Neural progenitor cell (in vitro differentiated cells): Measurements from ENCODE around the gene ARHGAP45. TPM values are rescaled to one million over a fixed set of nuclear protein-coding genes. Genes with fewer than 3 reads are reported as not detected.

Experiments used
- DNase-seq: peaks from one replicate; pipeline ENCODE4 v3.0.0-alpha.2; 2016; ENCODE audit warnings: low spot score
- H2AFZ ChIP-seq: fragments of 200-600 bp; sonication (generic); replicated peaks from 2 replicates; pipeline ENCODE4 v1.6.1; 2016; ENCODE audit warnings: antibody characterized with exemption
- H3F3A ChIP-seq: fragments of 200-600 bp; sonication (generic); 2 replicates; pipeline ENCODE4 v1.6.1; 2016; ENCODE audit warnings: antibody characterized with exemption, low read depth
- H3K27ac ChIP-seq: fragments of 200-600 bp; sonication (generic); 2 replicates; pipeline ENCODE4 v1.5.1; 2016; ENCODE audit warnings: mild to moderate bottlenecking
- H3K27me3 ChIP-seq: fragments of 200-600 bp; sonication (generic); 2 replicates; pipeline ENCODE4 v1.6.1; 2016; ENCODE audit warnings: mild to moderate bottlenecking, moderate library complexity
- H3K36me3 ChIP-seq: fragments of 200-600 bp; sonication (generic); 2 replicates; pipeline ENCODE4 v1.5.1; 2016
- H3K4me1 ChIP-seq: fragments of 200-600 bp; sonication (generic); 2 replicates; pipeline ENCODE4 v1.6.1; 2016; ENCODE audit warnings: mixed run types
- H3K4me2 ChIP-seq: fragments of 200-600 bp; sonication (generic); 2 replicates; pipeline ENCODE4 v1.6.1; 2016
- H3K4me3 ChIP-seq: fragments of 200-600 bp; sonication (generic); 2 replicates; pipeline ENCODE4 v1.5.1; 2016
- H3K79me2 ChIP-seq: fragments of 200-600 bp; sonication (generic); 2 replicates; pipeline ENCODE4 v1.6.1; 2016; ENCODE audit warnings: low read depth
- H3K9ac ChIP-seq: fragments of 200-600 bp; sonication (generic); 2 replicates; pipeline ENCODE4 v1.6.1; 2016
- H3K9me3 ChIP-seq: fragments of 200-600 bp; sonication (generic); 2 replicates; pipeline ENCODE4 v1.5.1; 2016; ENCODE audit warnings: low read depth
- H4K20me1 ChIP-seq: fragments of 200-600 bp; sonication (generic); 2 replicates; pipeline ENCODE4 v1.6.1; 2016; ENCODE audit warnings: low read depth
- H3K27ac Mint-ChIP-seq: 3 replicates; pipeline ENCODE4 v1.8.0; 2021; ENCODE audit warnings: mixed read lengths
- H3K27me3 Mint-ChIP-seq: 2 replicates; pipeline ENCODE4 v1.8.0; 2022; ENCODE audit warnings: low read depth, mild to moderate bottlenecking, inconsistent platforms, moderate library complexity, mixed read lengths; ENCODE audit not compliant: insufficient read depth
- H3K36me3 Mint-ChIP-seq: 3 replicates; pipeline ENCODE4 v1.8.0; 2021; ENCODE audit warnings: mixed read lengths
- H3K4me1 Mint-ChIP-seq: 3 replicates; pipeline ENCODE4 v1.8.0; 2021; ENCODE audit warnings: mixed read lengths
- H3K4me3 Mint-ChIP-seq: 3 replicates; pipeline ENCODE4 v1.8.0; 2021; ENCODE audit warnings: mild to moderate bottlenecking, moderate library complexity, mixed read lengths
- H3K9me3 Mint-ChIP-seq: 3 replicates; pipeline ENCODE4 v1.8.0; 2020; ENCODE audit warnings: mixed read lengths
- CTCF ChIP-seq: fragments of 200-600 bp; sonication (generic); IDR thresholded peaks from 2 replicates; pipeline ENCODE4 v1.5.1; 2017; ENCODE audit warnings: antibody characterized with exemption, mild to moderate bottlenecking
- EZH2 ChIP-seq: fragments of 200-600 bp; sonication (generic); IDR thresholded peaks from 2 replicates; pipeline ENCODE4 v1.6.1; 2017; ENCODE audit warnings: antibody characterized with exemption, mild to moderate bottlenecking, moderate library complexity
- EZH2phosphoT487 ChIP-seq: fragments of 200-600 bp; sonication (generic); IDR thresholded peaks from 2 replicates; pipeline ENCODE4 v1.6.1; 2017; ENCODE audit warnings: antibody characterized with exemption
- total RNA-seq: library from RNA; depleted of rRNA; stranded (reverse); fragments of >200 nt; gene quantifications from 2 replicates; pipeline ENCODE4 v1.2.3, GENCODE V29; 2015; ENCODE audit warnings: low replicate concordance

Gene ARHGAP45
- total RNA-seq, 1 donor from 2014 or later = 9.6 TPM

GRCh38 chr19:1050989-1051788, 15.8 kb upstream of the ARHGAP45 start:
- peak overlapping the region; percentile 46 for H3K4me3 Mint-ChIP-seq
- no peaks in the 10 kb centered on the region for H3K36me3 ChIP-seq
- no peaks in the 10 kb centered on the region for H3K9me3 Mint-ChIP-seq
- TF ChIP-seq EZH2 (no peak), EZH2phosphoT487 (no peak), CTCF (no peak)
- H2AFZ ChIP-seq = no peak overlapping the region
- no peaks in the 10 kb centered on the region for H3K79me2 ChIP-seq
- H3K36me3 Mint-ChIP-seq = no peaks in the 10 kb centered on the region
- H3K27me3 ChIP-seq = no peaks in the 10 kb centered on the region
- H3K4me1 Mint-ChIP-seq = peaks cover 10% of the 10 kb centered on the region
- H3K9me3 ChIP-seq = no peaks in the 10 kb centered on the region
- H3K4me2 ChIP-seq = no peak overlapping the region
- peaks cover 8% of the 10 kb centered on the region for H3F3A ChIP-seq
- H3K4me3 ChIP-seq = no peak overlapping the region
- no peak overlapping the region for H3K9ac ChIP-seq
- no peaks in the 10 kb centered on the region for H3K4me1 ChIP-seq
- peak overlapping the region; percentile 53 for H3K27ac ChIP-seq
- peaks cover 10% of the 10 kb centered on the region for H3K27me3 Mint-ChIP-seq
- H4K20me1 ChIP-seq = no peaks in the 10 kb centered on the region
- DNase-seq = no peak
- peak overlapping the region; percentile 74 for H3K27ac Mint-ChIP-seq

DNA sequence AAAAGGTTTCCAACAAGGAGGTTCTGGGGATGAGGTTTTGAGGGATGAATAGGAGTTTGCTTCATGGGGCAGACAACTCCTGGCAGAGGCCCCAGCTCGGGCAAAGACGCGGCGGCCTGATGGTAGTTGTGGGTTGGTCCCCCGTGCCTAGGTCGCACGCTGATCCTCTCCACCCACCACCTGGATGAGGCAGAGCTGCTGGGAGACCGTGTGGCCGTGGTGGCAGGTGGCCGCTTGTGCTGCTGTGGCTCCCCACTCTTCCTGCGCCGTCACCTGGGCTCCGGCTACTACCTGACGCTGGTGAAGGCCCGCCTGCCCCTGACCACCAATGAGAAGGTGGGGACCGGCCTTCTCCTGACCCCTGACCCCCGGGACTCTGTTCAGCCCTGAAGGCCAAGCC, 15.2 kb upstream of the ARHGAP45 start:
- H3K79me2 ChIP-seq = no peaks in the 10 kb centered on the region
- H3K9ac ChIP-seq = no peak overlapping the region
- H3K9me3 ChIP-seq = no peaks in the 10 kb centered on the region
- no peak overlapping the region for H2AFZ ChIP-seq
- no peak overlapping the region for H3K4me3 ChIP-seq
- Mint-ChIP-seq H3K4me3 (peak overlapping the region; percentile 46), H3K27ac (peak overlapping the region; percentile 74), H3K4me1 (peaks cover 10% of the 10 kb centered on the region), H3K27me3 (peaks cover 10% of the 10 kb centered on the region), H3K9me3 (no peaks in the 10 kb centered on the region), H3K36me3 (peaks cover 2% of the 10 kb centered on the region)
- H3K27me3 ChIP-seq = no peaks in the 10 kb centered on the region
- no peak for TF ChIP-seq EZH2
- H3K4me2 ChIP-seq = no peak overlapping the region
- H3K36me3 ChIP-seq = no peaks in the 10 kb centered on the region
- H3K27ac ChIP-seq = no peak overlapping the region
- H3K4me1 ChIP-seq = no peaks in the 10 kb centered on the region
- peaks cover 8% of the 10 kb centered on the region for H3F3A ChIP-seq
- no peak for DNase-seq
- H4K20me1 ChIP-seq = no peaks in the 10 kb centered on the region

- peaks cover 2% of the 10 kb centered on the region for H3K36me3 Mint-ChIP-seq
- H3K27ac Mint-ChIP-seq = no peak overlapping the region
- Histone ChIP-seq H3K36me3 (no peaks in the 10 kb centered on the region), H4K20me1 (no peaks in the 10 kb centered on the region), H3K9ac (no peak overlapping the region), H3K4me1 (no peaks in the 10 kb centered on the region), H3K4me3 (no peak overlapping the region), H3K27ac (no peak overlapping the region), H3K4me2 (no peak overlapping the region), H3K79me2 (no peaks in the 10 kb centered on the region), H3K27me3 (no peaks in the 10 kb centered on the region), H3K9me3 (no peaks in the 10 kb centered on the region), H3F3A (peaks cover 8% of the 10 kb centered on the region), H2AFZ (no peak overlapping the region)
- DNase-seq = no peak
- no peaks in the 10 kb centered on the region for H3K9me3 Mint-ChIP-seq
- H3K4me3 Mint-ChIP-seq = no peak overlapping the region
- H3K4me1 Mint-ChIP-seq = peaks cover 10% of the 10 kb centered on the region
- peaks cover 11% of the 10 kb centered on the region for H3K27me3 Mint-ChIP-seq
- no peak for TF ChIP-seq EZH2
- no peak for TF ChIP-seq CTCF
- TF ChIP-seq EZH2phosphoT487 = no peak
Observed at GRCh38 chr19:1052349-1052975, 14.5 kb upstream of the ARHGAP45 start.
